Right lobe of liver (tissue), 6 donors: ENCODE results near the gene BCLAF1. TPM values are rescaled to one million over a fixed set of nuclear protein-coding genes. Genes with fewer than 3 reads are reported as not detected.
"Not testable (repeated sequence)": the region's sequence is repeated elsewhere in the genome, so short reads cannot be mapped to it uniquely, and the experiment has no call there.

Source experiments
- ATAC-seq, 4 donors: fragments of 200-7000 bp; cut with Tn5 transposase; one replicate each; pipeline ENCODE4 v1.9.1; 2020; ENCODE audit warnings: mild to moderate bottlenecking in 4 of 4, moderate library complexity in 4 of 4
- DNase-seq, 3 donors: peaks; one replicate each; pipeline ENCODE4 v3.0.0-alpha.2; 2020
- H3K27ac ChIP-seq, 3 donors: fragments of 200-600 bp; one replicate each; pipeline ENCODE4 v1.8.0; 2022
- H3K27me3 ChIP-seq, 2 donors: fragments of 200-600 bp; one replicate each; pipeline ENCODE4 v1.8.0; 2022
- H3K36me3 ChIP-seq, 4 donors: fragments of 200-600 bp; sonication (generic) in 1 of 4; one replicate each; pipeline versions ENCODE4 v1.5.1 to v1.8.0; 2017 to 2022; ENCODE audit warnings: control low read depth in 1 of 4
- H3K4me1 ChIP-seq, 4 donors: fragments of 200-600 bp; sonication (generic) in 1 of 4; one replicate each; pipeline versions ENCODE4 v1.5.1 to v1.8.0; 2017 to 2022; ENCODE audit warnings: control low read depth in 1 of 4
- H3K4me3 ChIP-seq, 3 donors: fragments of 200-600 bp; one replicate each; pipeline ENCODE4 v1.8.0; 2022
- H3K9me3 ChIP-seq, 4 donors: fragments of 200-600 bp; sonication (generic) in 1 of 4; one replicate each; pipeline versions ENCODE4 v1.5.1 to v1.8.0; 2017 to 2022; ENCODE audit warnings: control low read depth in 1 of 4
- CTCF ChIP-seq, 4 donors: fragments of 200-600 bp in 3 of 4; fragments of 450-650 bp in 1 of 4; IDR thresholded peaks; one replicate each; pipeline versions ENCODE4 v1.5.1 to v1.8.0; 2016 to 2022; ENCODE audit warnings: antibody characterized with exemption in 4 of 4, mild to moderate bottlenecking in 2 of 4
- POLR2A ChIP-seq: fragments of 450-650 bp; IDR thresholded peaks from one replicate; pipeline ENCODE4 v1.6.1; 2017; ENCODE audit warnings: antibody characterized with exemption, mild to moderate bottlenecking
- WGBS: methylation state at CpG from one replicate; pipeline ENCODE4 v1.1.6; 2018; ENCODE audit warnings: low coverage, low lambda C conversion rate; ENCODE audit not compliant: insufficient coverage; ENCODE audit errors: missing lambda C conversion rate; 5-methylcytosine and 5-hydroxymethylcytosine counted together
- intact Hi-C, 2 donors: fragments of 100-400 bp; cut with DNase I; formaldehyde crosslinking; loops; one replicate each; pipeline versions ENCODE4 v1.11.2 to v1.14.1; 2022
- total RNA-seq, 6 experiments: library from RNA; depleted of rRNA in 2 of 6; stranded (reverse); fragments of >200 nt in 2 of 6; fragmentation: NEBNext Ultra II Directional in 3 of 6; extraction: Animal tissue kit (Norgen Biotek cat#: 25700) in 3 of 6; gene quantifications; one replicate each; pipeline versions ENCODE4 v1.1.0 to v1.2.4, GENCODE V29; 2016 to 2023
- donor health status: DM: no; HTN: yes; CAD: no.
- donor health status: DM: no; HTN: no; CAD: no.
- donor health status: DM: no; HTN: no; CAD: no.
- donor health status: DM: no; HTN: yes; CAD: no.
- donor health status: DM: no; HTN: yes; CAD: no.

The BCLAF1 gene
- total RNA-seq, 6 experiments from 2014 or later = 30.5 to 57.2 (median 40.6) TPM

- Histone ChIP-seq H3K4me1 (no peaks in the 10 kb centered on the region), H3K9me3 (no peaks in the 10 kb centered on the region), H3K36me3 (no peaks in the 10 kb centered on the region), H3K27ac (no peak overlapping the region), H3K27me3 (no peaks in the 10 kb centered on the region), H3K4me3 (no peak overlapping the region)
- WGBS = 72% methylated on average over 3 of the region's 3 CpGs
- ATAC-seq = no peak
- intact Hi-C loops = no loop called here
- TF ChIP-seq POLR2A = no peak
- TF ChIP-seq CTCF (IDR thresholded peaks at IDR 0.05) = no peak
- no peak for DNase-seq
Measured at GRCh38 chr6:136309171-136309570, 19.5 kb upstream of the BCLAF1 start.

GRCh38 chr6:136308469-136308868 lies 18.8 kb upstream of the BCLAF1 start:
- DNase-seq, H3K4me1 ChIP-seq, intact Hi-C loops, H3K27ac ChIP-seq, H3K4me3 ChIP-seq, H3K9me3 ChIP-seq, H3K36me3 ChIP-seq, H3K27me3 ChIP-seq, ATAC-seq: not testable (repeated sequence)
- 67% methylated on average over 1 of the region's 1 CpG for WGBS

DNA sequence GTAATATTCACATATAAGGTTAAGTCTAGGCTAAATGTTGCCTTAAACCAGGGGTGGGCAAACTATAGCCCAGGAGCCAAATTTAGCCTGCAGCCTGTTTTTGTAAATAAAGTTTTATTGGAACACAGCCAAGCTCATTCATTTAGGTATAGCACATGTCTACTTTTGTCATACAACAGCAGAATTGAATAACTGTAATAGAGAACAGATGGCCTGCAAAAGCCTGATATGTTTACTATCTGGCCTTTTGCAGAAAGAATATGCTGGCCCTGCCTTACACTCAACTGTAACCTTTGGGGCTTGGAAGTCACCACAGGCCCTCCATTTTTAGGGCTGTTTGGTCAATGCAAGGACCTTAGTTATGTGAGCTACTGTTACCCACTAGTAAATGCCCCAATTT lies 17.7 kb upstream of the BCLAF1 start:
- TF ChIP-seq CTCF (IDR thresholded peaks at IDR 0.05) = no peak
- intact Hi-C loops = no loop called here
- H3K4me3 ChIP-seq = no peak overlapping the region

GRCh38 chr6:136306466-136306865 lies 16.8 kb upstream of the BCLAF1 start:
- H3K4me1 ChIP-seq = no peaks in the 10 kb centered on the region
- no peak for DNase-seq
- intact Hi-C loops = no loop called here
- ATAC-seq = no peak
- TF ChIP-seq CTCF (IDR thresholded peaks at IDR 0.05) (no peak), POLR2A (no peak)
- no peaks in the 10 kb centered on the region for H3K27me3 ChIP-seq
- WGBS = 71% methylated on average over 1 of the region's 1 CpG
- no peak overlapping the region for H3K27ac ChIP-seq
- no peaks in the 10 kb centered on the region for H3K9me3 ChIP-seq
- H3K36me3 ChIP-seq = no peaks in the 10 kb centered on the region
- no peak overlapping the region for H3K4me3 ChIP-seq

More for the DNA sequence above, 17.7 kb upstream of the BCLAF1 start:
- Histone ChIP-seq H3K27me3 (no peaks in the 10 kb centered on the region), H3K27ac (no peak overlapping the region), H3K4me1 (no peaks in the 10 kb centered on the region), H3K36me3 (no peaks in the 10 kb centered on the region), H3K9me3 (no peaks in the 10 kb centered on the region)
- no peak for DNase-seq
- no peak for ATAC-seq

GRCh38 chr6:136304410-136304809 lies 14.8 kb upstream of the BCLAF1 start:
- Histone ChIP-seq H3K4me3 (no peak overlapping the region), H3K27me3 (no peaks in the 10 kb centered on the region), H3K9me3 (no peaks in the 10 kb centered on the region), H3K4me1 (no peaks in the 10 kb centered on the region), H3K36me3 (no peaks in the 10 kb centered on the region), H3K27ac (no peak overlapping the region)
- TF ChIP-seq POLR2A (no peak), CTCF (IDR thresholded peaks at IDR 0.05) (no peak)
- 83% methylated on average over 4 of the region's 4 CpGs for WGBS
- intact Hi-C loops = no loop called here
- DNase-seq = no peak
- no peak for ATAC-seq
